PC-3 (cell line): ENCODE data around the gene DMRT1.

Source experiments
- CTCF ChIP-seq: fragments of 300-600 bp; sonication (generic); conservative IDR thresholded peaks from 2 replicates; pipeline ENCODE4 v1.5.1; 2017; ENCODE audit warnings: antibody characterized with exemption, low read depth, mild to moderate bottlenecking, low read length
- EZH2phosphoT487 ChIP-seq: fragments of 300-600 bp; sonication (generic); IDR thresholded peaks from 2 replicates; pipeline ENCODE4 v1.6.1; 2018; ENCODE audit warnings: mild to moderate bottlenecking, antibody characterized with exemption, low read length, borderline replicate concordance

GRCh38 chr9:847505-847904 lies 6.0 kb downstream of the DMRT1 start:
- TF ChIP-seq CTCF (no peak), EZH2phosphoT487 (no peak)
